Activated naive CD8-positive, alpha-beta T cell (primary cell): ENCODE results near the gene KCNMB2.
A peak's percentile ranks its signal among the peaks of the same experiment; 100 is the strongest.
"Not testable (repeated sequence)": the region's sequence is repeated elsewhere in the genome, so short reads cannot be mapped to it uniquely, and the experiment has no call there.

Experiments used
- H3K27ac Mint-ChIP-seq: one replicate; pipeline ENCODE4 v1.8.0; 2021; ENCODE audit warnings: mixed read lengths
- H3K27me3 Mint-ChIP-seq: one replicate; pipeline ENCODE4 v1.8.0; 2021; ENCODE audit warnings: mixed read lengths
- H3K36me3 Mint-ChIP-seq: one replicate; pipeline ENCODE4 v1.8.0; 2021; ENCODE audit warnings: mixed read lengths
- H3K4me1 Mint-ChIP-seq: one replicate; pipeline ENCODE4 v1.8.0; 2021; ENCODE audit warnings: low read depth, mixed read lengths
- H3K4me3 Mint-ChIP-seq: one replicate; pipeline ENCODE4 v1.8.0; 2021; ENCODE audit warnings: mild to moderate bottlenecking, mixed read lengths
- H3K9me3 Mint-ChIP-seq: one replicate; pipeline ENCODE4 v1.8.0; 2021; ENCODE audit warnings: low read depth, mixed read lengths

The KCNMB2 gene

DNA sequence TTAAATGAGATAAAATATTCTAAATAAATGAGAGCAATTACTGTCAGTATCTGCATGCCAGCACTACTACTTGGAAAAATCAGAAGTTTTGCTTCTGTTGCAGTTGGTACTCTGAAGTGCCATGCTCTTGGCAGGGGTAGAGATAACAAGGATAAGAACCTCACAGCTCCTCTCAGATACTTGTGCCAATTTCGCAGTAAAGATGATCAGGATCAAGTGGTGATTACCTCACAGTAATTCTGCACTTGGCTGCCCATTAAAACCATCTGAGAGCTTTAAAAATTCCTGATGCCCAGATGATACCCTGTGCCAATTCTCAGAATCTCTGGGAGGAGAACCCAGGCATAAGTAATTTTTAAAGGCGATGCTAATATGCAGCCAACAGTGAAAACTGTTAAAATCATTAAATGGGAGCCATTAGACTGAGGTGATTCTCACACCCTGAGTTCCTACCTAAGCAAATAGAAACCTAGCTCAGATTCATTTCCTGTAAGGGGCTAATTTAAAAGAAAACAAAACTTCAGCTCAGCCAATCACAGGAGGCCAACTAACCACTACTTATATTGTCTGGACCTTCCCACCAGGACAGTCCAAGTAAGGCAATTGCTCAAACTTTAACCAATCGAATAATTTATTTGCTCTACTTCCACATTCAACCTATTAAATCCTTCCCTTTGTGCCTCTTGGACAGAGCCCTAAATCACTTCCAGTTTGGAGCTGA lies 171.2 kb downstream of the KCNMB2 start:
- Mint-ChIP-seq H3K4me1 (peaks cover 12% of the 10 kb centered on the region), H3K9me3 (no peaks in the 10 kb centered on the region), H3K36me3 (no peaks in the 10 kb centered on the region), H3K27ac (peak overlapping the region; percentile 72), H3K27me3 (peaks cover 2% of the 10 kb centered on the region), H3K4me3 (no peak overlapping the region)

GRCh38 chr3:178709051-178709450 lies 172.8 kb downstream of the KCNMB2 start:
- H3K27me3 Mint-ChIP-seq: peaks cover 2% of the 10 kb centered on the region
- no peak overlapping the region for H3K27ac Mint-ChIP-seq
- H3K4me1 Mint-ChIP-seq: peaks cover 12% of the 10 kb centered on the region
- H3K4me3 Mint-ChIP-seq: no peak overlapping the region
- H3K9me3 Mint-ChIP-seq: no peaks in the 10 kb centered on the region
- H3K36me3 Mint-ChIP-seq: no peaks in the 10 kb centered on the region

DNA sequence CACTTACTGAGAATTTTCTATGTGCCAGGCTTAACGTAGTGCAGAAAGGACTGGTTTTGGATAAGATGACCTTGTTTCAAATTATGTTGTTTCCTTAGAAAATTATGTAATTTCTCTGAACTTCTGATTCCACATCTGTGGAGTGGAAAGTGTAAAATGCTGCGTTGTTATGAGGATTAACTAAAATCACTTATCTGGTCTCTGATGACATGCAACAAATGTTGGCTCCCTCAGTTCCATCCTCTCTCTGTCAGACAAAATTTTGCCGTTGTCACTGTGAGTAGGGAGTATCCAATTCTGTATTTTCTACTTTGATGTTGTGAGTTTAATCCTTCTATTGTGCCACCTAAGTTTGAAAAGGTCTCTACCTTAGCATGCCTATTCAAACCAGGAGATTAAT lies 175.5 kb downstream of the KCNMB2 start:
- no peaks in the 10 kb centered on the region for H3K36me3 Mint-ChIP-seq
- no peak overlapping the region for H3K4me3 Mint-ChIP-seq
- no peak overlapping the region for H3K27ac Mint-ChIP-seq
- H3K4me1 Mint-ChIP-seq: peaks cover 7% of the 10 kb centered on the region
- peaks cover 2% of the 10 kb centered on the region for H3K27me3 Mint-ChIP-seq
- no peaks in the 10 kb centered on the region for H3K9me3 Mint-ChIP-seq

- Mint-ChIP-seq H3K27me3 (peaks cover 2% of the 10 kb centered on the region), H3K9me3 (no peaks in the 10 kb centered on the region), H3K4me3 (no peak overlapping the region), H3K36me3 (no peaks in the 10 kb centered on the region), H3K27ac (no peak overlapping the region), H3K4me1 (peaks cover 6% of the 10 kb centered on the region)
These were observed 176.0 kb downstream of the KCNMB2 start for GRCh38 chr3:178712247-178712646.

DNA sequence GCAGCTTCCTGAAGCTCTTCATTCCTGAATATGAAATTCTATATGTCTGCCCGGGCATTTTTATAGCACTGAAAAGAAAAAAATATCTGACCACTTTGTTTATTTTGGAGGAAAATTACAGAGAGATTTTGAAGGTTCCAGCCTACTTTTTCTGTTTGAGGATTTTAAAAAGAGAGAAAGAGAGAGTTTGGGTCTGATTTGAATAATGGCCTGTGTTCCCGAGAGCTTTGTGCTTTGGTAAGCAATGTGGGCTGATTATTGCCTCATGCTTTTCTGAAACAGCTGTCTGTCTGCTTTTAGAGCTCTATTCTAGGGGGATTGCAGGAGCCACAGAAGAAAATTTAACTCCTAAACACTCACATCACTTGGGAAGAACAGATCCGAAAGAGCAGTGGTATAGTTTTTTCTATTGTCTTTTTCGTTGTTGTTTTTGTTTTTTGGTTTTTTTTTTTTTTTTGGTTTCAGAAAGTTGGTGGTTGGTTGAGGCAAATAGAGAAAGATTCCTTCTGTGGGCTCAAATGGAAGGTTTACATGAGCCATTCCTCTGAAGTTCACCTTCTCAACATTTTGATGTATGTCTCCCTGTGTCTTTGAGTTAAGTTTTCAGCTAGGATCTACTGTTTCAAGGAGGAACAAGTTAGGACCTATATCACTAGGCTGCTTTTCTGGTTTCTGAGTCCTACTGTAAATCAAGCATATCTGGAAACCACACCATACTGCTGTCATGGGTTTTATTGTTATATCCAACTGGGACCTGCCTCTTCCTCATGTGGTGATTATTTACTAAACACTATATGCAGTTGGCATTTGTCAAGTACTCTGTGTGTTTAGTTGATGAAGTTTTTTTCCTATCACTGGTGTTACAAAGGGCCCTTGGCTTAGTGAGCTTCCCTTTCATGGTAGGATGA lies 178.9 kb downstream of the KCNMB2 start:
- Mint-ChIP-seq H3K36me3 (no peaks in the 10 kb centered on the region), H3K4me1 (no peaks in the 10 kb centered on the region), H3K27me3 (peaks cover 2% of the 10 kb centered on the region), H3K4me3 (no peak overlapping the region), H3K27ac (no peak overlapping the region), H3K9me3 (no peaks in the 10 kb centered on the region)

DNA sequence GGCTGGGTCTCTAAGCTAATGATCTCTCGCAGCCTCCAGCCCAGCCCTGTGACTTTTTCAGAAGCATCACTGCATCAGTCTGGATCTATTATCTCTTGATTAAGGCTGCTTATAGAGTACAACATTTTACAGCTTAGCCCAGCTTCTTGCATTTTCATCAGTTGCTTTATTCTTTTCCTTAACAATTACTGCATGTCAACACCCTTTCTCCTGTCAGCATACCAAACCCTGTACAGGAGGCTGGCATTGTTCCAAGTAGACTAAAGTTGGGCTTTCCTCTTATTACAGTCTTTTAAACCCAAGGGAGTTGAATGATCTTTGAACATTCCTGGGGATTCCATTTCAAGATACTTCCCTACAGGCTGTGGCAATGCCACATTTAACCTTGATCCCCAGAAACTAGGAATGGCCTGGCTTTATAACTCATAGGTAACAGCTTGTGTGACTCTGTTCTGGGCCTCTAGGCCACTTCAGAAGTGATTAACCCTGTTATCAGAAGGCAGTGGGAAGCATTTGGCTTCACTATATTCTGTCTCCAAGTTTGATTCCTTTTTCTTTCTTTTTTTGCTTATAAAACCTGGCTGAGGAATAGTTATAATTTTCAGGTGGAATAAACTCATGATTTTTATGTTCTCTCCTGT lies 182.9 kb downstream of the KCNMB2 start:
- Mint-ChIP-seq H3K27me3 (no peaks in the 10 kb centered on the region), H3K4me3 (no peak overlapping the region), H3K27ac (no peak overlapping the region), H3K9me3 (peaks cover 2% of the 10 kb centered on the region), H3K4me1 (no peaks in the 10 kb centered on the region), H3K36me3 (no peaks in the 10 kb centered on the region)

- H3K27me3 Mint-ChIP-seq: no peaks in the 10 kb centered on the region
- no peak overlapping the region for H3K27ac Mint-ChIP-seq
- H3K4me3 Mint-ChIP-seq: no peak overlapping the region
- H3K4me1 Mint-ChIP-seq: no peaks in the 10 kb centered on the region
- H3K36me3 Mint-ChIP-seq: no peaks in the 10 kb centered on the region
- H3K9me3 Mint-ChIP-seq: no peaks in the 10 kb centered on the region
These were observed 196.6 kb downstream of the KCNMB2 start for GRCh38 chr3:178732824-178733223.

- no peak overlapping the region for H3K27ac Mint-ChIP-seq
- H3K4me3 Mint-ChIP-seq: no peak overlapping the region
- H3K9me3 Mint-ChIP-seq: no peaks in the 10 kb centered on the region
- H3K27me3 Mint-ChIP-seq: no peaks in the 10 kb centered on the region
- no peaks in the 10 kb centered on the region for H3K36me3 Mint-ChIP-seq
- no peaks in the 10 kb centered on the region for H3K4me1 Mint-ChIP-seq
These were observed 198.9 kb downstream of the KCNMB2 start for GRCh38 chr3:178735032-178735674.

GRCh38 chr3:178736300-178736699 lies 200.1 kb downstream of the KCNMB2 start:
- H3K27ac Mint-ChIP-seq: no peak overlapping the region
- no peaks in the 10 kb centered on the region for H3K4me1 Mint-ChIP-seq
- H3K36me3 Mint-ChIP-seq: no peaks in the 10 kb centered on the region
- no peaks in the 10 kb centered on the region for H3K27me3 Mint-ChIP-seq
- H3K9me3 Mint-ChIP-seq: no peaks in the 10 kb centered on the region
- no peak overlapping the region for H3K4me3 Mint-ChIP-seq

DNA sequence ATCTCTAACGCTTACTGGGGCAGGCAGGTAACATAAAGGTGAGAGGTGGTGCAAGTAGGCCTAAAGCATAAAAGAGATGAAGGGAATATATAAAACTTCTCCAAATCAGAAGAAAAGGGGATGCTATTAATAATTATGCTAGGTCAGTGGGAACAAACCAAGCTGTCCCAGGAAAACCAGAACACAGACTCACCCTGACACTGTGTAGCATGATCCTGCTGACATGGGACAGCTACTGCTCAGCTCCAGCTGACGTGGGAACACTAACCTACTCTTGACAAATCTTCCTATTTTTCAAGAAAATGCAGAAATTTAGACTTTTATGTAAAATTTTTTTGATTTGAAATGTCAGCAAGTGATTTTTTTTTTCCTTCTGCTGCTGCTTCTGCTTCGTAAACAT lies 203.5 kb downstream of the KCNMB2 start:
- H3K27ac Mint-ChIP-seq: no peak overlapping the region
- no peak overlapping the region for H3K4me3 Mint-ChIP-seq
- no peaks in the 10 kb centered on the region for H3K36me3 Mint-ChIP-seq
- H3K4me1 Mint-ChIP-seq: no peaks in the 10 kb centered on the region
- H3K27me3 Mint-ChIP-seq: no peaks in the 10 kb centered on the region
- H3K9me3 Mint-ChIP-seq: no peaks in the 10 kb centered on the region

GRCh38 chr3:178741020-178741419 lies 204.8 kb downstream of the KCNMB2 start:
- no peak overlapping the region for H3K27ac Mint-ChIP-seq
- H3K9me3 Mint-ChIP-seq: no peaks in the 10 kb centered on the region
- H3K4me1 Mint-ChIP-seq: no peaks in the 10 kb centered on the region
- H3K27me3 Mint-ChIP-seq: no peaks in the 10 kb centered on the region
- H3K36me3 Mint-ChIP-seq: no peaks in the 10 kb centered on the region
- no peak overlapping the region for H3K4me3 Mint-ChIP-seq

GRCh38 chr3:178743297-178743696 lies 207.1 kb downstream of the KCNMB2 start:
- H3K9me3 Mint-ChIP-seq: no peaks in the 10 kb centered on the region
- H3K4me1 Mint-ChIP-seq: no peaks in the 10 kb centered on the region
- H3K36me3 Mint-ChIP-seq: no peaks in the 10 kb centered on the region
- no peaks in the 10 kb centered on the region for H3K27me3 Mint-ChIP-seq
- H3K4me3 Mint-ChIP-seq: no peak overlapping the region
- H3K27ac Mint-ChIP-seq: no peak overlapping the region

- H3K36me3 Mint-ChIP-seq, H3K27ac Mint-ChIP-seq, H3K4me3 Mint-ChIP-seq, H3K4me1 Mint-ChIP-seq, H3K9me3 Mint-ChIP-seq, H3K27me3 Mint-ChIP-seq: not testable (repeated sequence)
These were observed 209.8 kb downstream of the KCNMB2 start for GRCh38 chr3:178745861-178746655.

- Mint-ChIP-seq H3K9me3 (no peaks in the 10 kb centered on the region), H3K4me3 (no peak overlapping the region), H3K36me3 (no peaks in the 10 kb centered on the region), H3K4me1 (no peaks in the 10 kb centered on the region), H3K27me3 (peaks cover 5% of the 10 kb centered on the region), H3K27ac (no peak overlapping the region)
These were observed 212.6 kb downstream of the KCNMB2 start for GRCh38 chr3:178748874-178749273.
